NOMO-1 treated with DMSO at 0.1 percent for 48 hours (cell line): ENCODE measurements around the gene ARHGAP45.

Experiments
- DNase-seq: peaks from one replicate; lab custom pipeline; 2025; ENCODE audit not compliant: unreplicated experiment; lab: John Stamatoyannopoulos, UW

The ARHGAP45 gene

GRCh38 chr19:1131718-1132551 is 65.0 kb downstream of the ARHGAP45 start:
- DNase-seq = peak; percentile 90

GRCh38 chr19:1132552-1133383 is 65.8 kb downstream of the ARHGAP45 start:
- peak; percentile 31 for DNase-seq

- DNase-seq = peak; percentile 45
Observed at GRCh38 chr19:1133471-1133929, 66.5 kb downstream of the ARHGAP45 start.

- DNase-seq = no peak
Observed at GRCh38 chr19:1134431-1134830, 67.5 kb downstream of the ARHGAP45 start.

GRCh38 chr19:1135454-1135853 is 68.5 kb downstream of the ARHGAP45 start:
- no peak for DNase-seq

GRCh38 chr19:1136201-1136600 is 69.2 kb downstream of the ARHGAP45 start:
- DNase-seq = no peak
